B cell (primary cell): ENCODE results near the gene HS2ST1.

Experiments used
- CTCF ChIP-seq: fragments of 200-600 bp; IDR thresholded peaks from one replicate; pipeline ENCODE4 v1.8.0; 2022; ENCODE audit warnings: antibody characterized with exemption, mild to moderate bottlenecking
- EZH2 ChIP-seq: IDR thresholded peaks from 2 replicates; pipeline ENCODE4 v1.6.1; 2012; ENCODE audit warnings: borderline replicate concordance, low read depth, mild to moderate bottlenecking, moderate library complexity, low read length; ENCODE audit not compliant: insufficient read depth, poor library complexity, severe bottlenecking

GRCh38 chr1:86960548-86960947, 46.1 kb downstream of the HS2ST1 start:
- TF ChIP-seq CTCF = no peak
- TF ChIP-seq EZH2 = no peak
